ENCODE measurements around the gene MPZL1. TPM values are rescaled to one million over a fixed set of nuclear protein-coding genes. Genes with fewer than 3 reads are reported as not detected.

Gene MPZL1
- total and polyA plus RNA-seq, 2 of the 8 experiments (the other 6 are each of a cell fraction or from before 2014, with no cell fraction given), result 37.8 to 120 TPM

- 95% methylated on average over 3 of the region's 3 CpGs; no CpG with 5 or more reads in 1 of the 2 experiments for WGBS, 2 experiments (ENCODE audit: extremely low coverage in 1 of 2, insufficient coverage in 1 of 2, insufficient read length in 1 of 2, insufficient replicate concordance in 2 of 2, low coverage in 1 of 2, low lambda C conversion rate in 2 of 2, missing lambda C conversion rate in 1 of 2)
- no peak for TF ChIP-seq CHD2 (IDR thresholded peaks at IDR 0.05; ENCODE audit: low read length)
- no peak for TF ChIP-seq KDM4A (IDR thresholded peaks at IDR 0.05; ENCODE audit: low read depth, low read length, severe bottlenecking)
- no peak for TF ChIP-seq BRCA1 (IDR thresholded peaks at IDR 0.05; ENCODE audit: low read depth, low read length)
- no peak for TF ChIP-seq FOSL1 (IDR thresholded peaks at IDR 0.05; ENCODE audit: insufficient read depth, low read depth, low read length)
- no peak for TF ChIP-seq RNF2 (IDR thresholded peaks at IDR 0.05; ENCODE audit: borderline replicate concordance, low read depth, low read length, missing control alignments, poor library complexity, severe bottlenecking)
- H2BK12ac ChIP-seq (ENCODE audit: low read depth, low read length), result no peak overlapping the region
- H3K36me3 ChIP-seq (ENCODE audit: control insufficient read depth in 2 of 4, insufficient read depth in 4 of 4, low read length in 3 of 4), result no peaks in the 10 kb centered on the region
- H3K4me3 ChIP-seq (ENCODE audit: extremely low read depth in 1 of 4, insufficient read depth in 2 of 4, low read depth in 3 of 4, low read length in 4 of 4), result no peak overlapping the region
- no peak overlapping the region for H4K91ac ChIP-seq (replicated peaks; ENCODE audit: insufficient read length, low read length)
- no peak overlapping the region for H3K9ac ChIP-seq (replicated peaks in 1 of 4; ENCODE audit: extremely low read depth in 1 of 4, low read depth in 3 of 4, low read length in 3 of 4)
- H3K23ac ChIP-seq (ENCODE audit: insufficient read length), result no peak overlapping the region
- H3K56ac ChIP-seq (replicated peaks; ENCODE audit: insufficient read length, low read depth, low read length), result no peak overlapping the region
- no peak overlapping the region for H2AFZ ChIP-seq (ENCODE audit: low read length)
- no peaks in the 10 kb centered on the region for H4K20me1 ChIP-seq (replicated peaks in 1 of 2; ENCODE audit: control insufficient read depth in 1 of 2, insufficient read depth in 2 of 2, low read length in 2 of 2)
- ChIA-PET CTCF (ENCODE audit: partially characterized antibody) (interaction anchor here (2.1 kb wide), 1 partner anchor 9 kb away, joined by 11 read pairs; no protein-coding TSS in a partner anchor), POLR2A (ENCODE audit: partially characterized antibody) (no interaction called here)
- no peaks in the 10 kb centered on the region; a peak in 1 of 7 replicates for H3K27me3 ChIP-seq (replicated peaks in 1 of 4; ENCODE audit: control insufficient read depth in 3 of 4, extremely low read depth in 1 of 4, insufficient read depth in 3 of 4, low read length in 3 of 4)
- H2BK20ac ChIP-seq (ENCODE audit: low read length), result no peak overlapping the region
- no peak overlapping the region for H3K27ac ChIP-seq (ENCODE audit: low read depth, low read length)
- H2BK120ac ChIP-seq (replicated peaks; ENCODE audit: low read depth, low read length), result no peak overlapping the region
- no peaks in the 10 kb centered on the region for H3K9me3 ChIP-seq (ENCODE audit: insufficient read depth in 2 of 2, low read depth in 1 of 2, low read length in 1 of 2)
- H2BK15ac ChIP-seq (ENCODE audit: low read length), result no peak overlapping the region
- H3K4me2 ChIP-seq (ENCODE audit: insufficient read depth in 1 of 2, low read depth in 2 of 2, low read length in 2 of 2), result no peak overlapping the region
- H3K14ac ChIP-seq (ENCODE audit: insufficient read length), result no peak overlapping the region
- H3K79me2 ChIP-seq (ENCODE audit: control insufficient read depth in 1 of 2, insufficient read depth in 2 of 2, low read length in 2 of 2), result no peaks in the 10 kb centered on the region
- FAIRE-seq, result no peak
- H3K4me1 ChIP-seq (replicated peaks in 1 of 4; ENCODE audit: control insufficient read depth in 3 of 4, insufficient read depth in 4 of 4, low read length in 3 of 4), result peaks cover 0 to 4% (median 3%) of the 10 kb centered on the region in 4 experiments; a peak in 4 of 7 replicates
- no peak for DNase-seq (ENCODE audit: low read depth in 1 of 2, low spot score in 2 of 2)
- no peaks in the 10 kb centered on the region for H3K79me1 ChIP-seq (ENCODE audit: low read depth, low read length)
- no peak overlapping the region for H2BK5ac ChIP-seq (ENCODE audit: low read depth, low read length)
- no peak overlapping the region for H3K4ac ChIP-seq (replicated peaks; ENCODE audit: insufficient read length, low read depth, low read length)
- no peak overlapping the region for H2AK5ac ChIP-seq (ENCODE audit: low read depth, low read length)
- H3K18ac ChIP-seq (ENCODE audit: extremely low read depth, low read length), result no peak overlapping the region
- H4K5ac ChIP-seq (ENCODE audit: insufficient read length, low read depth, low read length), result no peak overlapping the region
- H3K23me2 ChIP-seq (ENCODE audit: low read depth, low read length), result no peaks in the 10 kb centered on the region
- H4K8ac ChIP-seq (ENCODE audit: extremely low read depth, insufficient read depth, low read length), result no peak overlapping the region
Observed at GRCh38 chr1:167678838-167679237, 42.9 kb upstream of the MPZL1 start.
